Mesenchymal stem cell (in vitro differentiated cells and primary cell): ENCODE results near the gene NCKAP1.

Source experiments
- DNase-seq: peaks from one replicate; pipeline ENCODE4 v3.0.0-alpha.2; 2013
- H2AFZ ChIP-seq: one replicate; pipeline ENCODE4 v1.6.1; 2013; ENCODE audit warnings: low read depth, mild to moderate bottlenecking, control low read depth, inconsistent platforms, low read length, moderate library complexity
- H2AK5ac ChIP-seq: 2 replicates; pipeline ENCODE4 v1.6.1; 2013; ENCODE audit warnings: low read length, moderate library complexity, mild to moderate bottlenecking, inconsistent platforms; ENCODE audit not compliant: severe bottlenecking
- H2BK120ac ChIP-seq: one replicate; pipeline ENCODE4 v1.6.1; 2013; ENCODE audit warnings: low read depth, mild to moderate bottlenecking, inconsistent platforms, low read length, moderate library complexity
- H2BK12ac ChIP-seq, 2 experiments: one replicate each; pipeline ENCODE4 v1.6.1; 2013; ENCODE audit warnings: inconsistent platforms in 2 of 2, low read length in 2 of 2, mild to moderate bottlenecking in 2 of 2, moderate library complexity in 2 of 2, control low read depth in 1 of 2
- H2BK15ac ChIP-seq: one replicate; pipeline ENCODE4 v1.6.1; 2013; ENCODE audit warnings: mild to moderate bottlenecking, low read depth, inconsistent platforms; ENCODE audit not compliant: poor library complexity, severe bottlenecking
- H2BK5ac ChIP-seq: 2 replicates; pipeline ENCODE4 v1.6.1; 2013; ENCODE audit warnings: low read depth, mild to moderate bottlenecking, low read length, control low read depth, inconsistent platforms; ENCODE audit not compliant: poor library complexity, severe bottlenecking
- H3K14ac ChIP-seq, 2 experiments: one replicate each; pipeline ENCODE4 v1.6.1; 2013; ENCODE audit warnings: inconsistent platforms in 2 of 2, low read length in 2 of 2, control low read depth in 1 of 2, mild to moderate bottlenecking in 1 of 2, moderate library complexity in 1 of 2
- H3K18ac ChIP-seq, 2 experiments: one replicate each; pipeline ENCODE4 v1.6.1; 2013; ENCODE audit warnings: inconsistent platforms in 2 of 2, low read length in 2 of 2, control low read depth in 1 of 2, low read depth in 1 of 2, mild to moderate bottlenecking in 1 of 2
- H3K23ac ChIP-seq, 2 experiments: one replicate each; pipeline ENCODE4 v1.6.1; 2013; ENCODE audit warnings: inconsistent platforms in 2 of 2, low read length in 2 of 2, mild to moderate bottlenecking in 2 of 2, moderate library complexity in 2 of 2, control low read depth in 1 of 2
- H3K27ac ChIP-seq: 2 replicates; pipeline ENCODE4 v1.5.1; 2013; ENCODE audit warnings: mild to moderate bottlenecking, moderate library complexity, low read length, control low read depth, inconsistent platforms; ENCODE audit not compliant: poor library complexity, severe bottlenecking
- H3K27me3 ChIP-seq, 2 experiments: 2 replicates each; pipeline versions ENCODE4 v1.6.1 to v1.7.0; 2013; ENCODE audit warnings: low read length in 2 of 2, mild to moderate bottlenecking in 2 of 2, moderate library complexity in 2 of 2, control low read depth in 1 of 2, inconsistent platforms in 1 of 2; ENCODE audit not compliant: control insufficient read depth in 1 of 2, insufficient read depth in 1 of 2
- H3K36me3 ChIP-seq, 2 experiments: 2 replicates each; pipeline versions ENCODE4 v1.6.1 to v1.7.0; 2013; ENCODE audit warnings: low read length in 2 of 2, control low read depth in 1 of 2, inconsistent platforms in 1 of 2, low read depth in 1 of 2, mild to moderate bottlenecking in 1 of 2; ENCODE audit not compliant: insufficient read depth in 2 of 2, control insufficient read depth in 1 of 2
- H3K4ac ChIP-seq, 2 experiments: one replicate each; pipeline ENCODE4 v1.6.1; 2013; ENCODE audit warnings: inconsistent platforms in 2 of 2, low read length in 2 of 2, mild to moderate bottlenecking in 2 of 2, moderate library complexity in 2 of 2, control low read depth in 1 of 2, low read depth in 1 of 2
- H3K4me1 ChIP-seq: 2 replicates; pipeline ENCODE4 v1.6.1; 2013; ENCODE audit warnings: low read depth, low read length, control low read depth; ENCODE audit not compliant: control insufficient read depth, insufficient read depth
- H3K4me2 ChIP-seq: 2 replicates; pipeline ENCODE4 v1.6.1; 2013; ENCODE audit warnings: low read length, mild to moderate bottlenecking, inconsistent platforms; ENCODE audit not compliant: poor library complexity, severe bottlenecking
- H3K4me3 ChIP-seq, 2 experiments: 2 replicates each; pipeline versions ENCODE4 v1.5.1 to v1.7.0; 2013; ENCODE audit warnings: low read length in 2 of 2, mild to moderate bottlenecking in 2 of 2, control low read depth in 1 of 2, low read depth in 1 of 2; ENCODE audit not compliant: insufficient read depth in 1 of 2
- H3K79me1 ChIP-seq: replicated peaks from 2 replicates; pipeline ENCODE4 v1.6.1; 2013; ENCODE audit warnings: mild to moderate bottlenecking, control low read depth, low read length, inconsistent platforms; ENCODE audit not compliant: poor library complexity, severe bottlenecking
- H3K9ac ChIP-seq: 2 replicates; pipeline ENCODE4 v1.7.0; 2013; ENCODE audit warnings: mild to moderate bottlenecking, low read length, moderate library complexity
- H3K9me3 ChIP-seq: 2 replicates; pipeline ENCODE4 v1.7.0; 2013; ENCODE audit warnings: mild to moderate bottlenecking, low read length; ENCODE audit not compliant: control insufficient read depth
- H4K8ac ChIP-seq: one replicate; pipeline ENCODE4 v1.6.1; 2013; ENCODE audit warnings: inconsistent platforms, mild to moderate bottlenecking, low read length, moderate library complexity
- H4K91ac ChIP-seq: one replicate; pipeline ENCODE4 v1.6.1; 2013; ENCODE audit warnings: mild to moderate bottlenecking, low read length, inconsistent platforms
- WGBS: methylation state at CpG from one replicate; pipeline ENCODE4 v1.1.7; 2013; ENCODE audit warnings: mixed read lengths; 5-methylcytosine and 5-hydroxymethylcytosine counted together

Gene NCKAP1

DNA sequence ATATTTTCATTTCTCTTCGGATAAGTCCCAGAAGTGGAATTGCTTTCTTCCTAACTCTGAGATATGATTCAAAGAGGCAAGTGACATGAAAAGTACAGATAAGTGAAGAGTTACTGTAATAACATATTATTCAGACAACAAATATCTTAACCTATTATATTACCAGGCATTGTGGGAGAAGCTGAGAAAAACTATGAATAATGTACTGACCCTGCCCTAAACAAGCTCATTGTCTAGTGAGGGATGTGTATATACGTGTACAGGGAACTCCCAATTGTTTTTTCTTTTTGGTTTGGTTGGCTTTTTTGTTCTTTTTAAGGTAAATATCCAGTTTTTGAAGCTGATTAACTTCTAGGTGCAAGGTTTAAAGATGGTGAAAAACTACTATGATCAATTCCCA, 26.5 kb downstream of the NCKAP1 start:
- H3K79me1 ChIP-seq = no peaks in the 10 kb centered on the region
- no peaks in the 10 kb centered on the region for H3K27me3 ChIP-seq
- no peak overlapping the region for H3K9ac ChIP-seq
- H3K18ac ChIP-seq = no peak overlapping the region
- no peak overlapping the region for H2AK5ac ChIP-seq
- H3K4me1 ChIP-seq = peaks cover 2% of the 10 kb centered on the region
- H3K27ac ChIP-seq = no peak overlapping the region
- H4K91ac ChIP-seq = no peak overlapping the region
- no peak overlapping the region for H2BK120ac ChIP-seq
- H3K4me2 ChIP-seq = no peak overlapping the region
- no peak overlapping the region for H4K8ac ChIP-seq
- H3K36me3 ChIP-seq = peaks cover 0 to 38% of the 10 kb centered on the region in 2 experiments
- H3K23ac ChIP-seq = no peak overlapping the region
- no peak overlapping the region for H2BK12ac ChIP-seq
- DNase-seq = no peak
- no CpG with 5 or more reads among the region's 2 CpGs for WGBS
- no peak overlapping the region for H2BK5ac ChIP-seq
- H2AFZ ChIP-seq = no peak overlapping the region
- H3K4me3 ChIP-seq = no peak overlapping the region
- H2BK15ac ChIP-seq = no peak overlapping the region
- no peaks in the 10 kb centered on the region for H3K9me3 ChIP-seq
- H3K14ac ChIP-seq = no peak overlapping the region
- no peak overlapping the region for H3K4ac ChIP-seq

DNA sequence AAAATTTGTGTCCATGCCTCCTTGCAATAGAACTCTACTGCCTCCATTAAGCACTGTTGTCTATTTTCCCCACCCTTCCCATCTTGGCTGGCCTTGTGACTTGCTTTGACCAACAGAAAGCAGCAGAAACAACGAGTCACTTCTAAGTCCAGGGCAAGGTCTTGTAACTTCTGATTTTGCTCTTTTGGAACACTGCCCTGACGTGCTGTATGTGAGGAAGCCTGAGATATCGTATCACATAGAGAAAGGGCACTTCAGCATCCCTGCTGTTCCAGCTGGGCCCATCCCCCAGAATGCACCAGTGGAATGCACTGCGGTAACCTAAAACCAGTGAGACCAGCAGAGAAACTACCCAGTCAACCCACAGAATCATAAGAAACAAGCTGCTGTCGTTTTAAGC, 28.1 kb downstream of the NCKAP1 start:
- Histone ChIP-seq H3K9ac (no peak overlapping the region), H3K27me3 (no peaks in the 10 kb centered on the region), H2AK5ac (no peak overlapping the region), H3K4me1 (peaks cover 2% of the 10 kb centered on the region), H4K91ac (no peak overlapping the region), H2BK120ac (no peak overlapping the region), H3K23ac (no peak overlapping the region), H3K4me2 (peak overlapping the region; percentile 12), H4K8ac (no peak overlapping the region), H2BK12ac (no peak overlapping the region), H3K18ac (no peak overlapping the region), H3K14ac (no peak overlapping the region), H3K79me1 (no peaks in the 10 kb centered on the region), H3K4ac (no peak overlapping the region), H2BK15ac (no peak overlapping the region), H3K4me3 (no peak overlapping the region), H2AFZ (no peak overlapping the region), H3K27ac (peak overlapping the region; percentile 68), H3K36me3 (peaks cover 0 to 32% of the 10 kb centered on the region in 2 experiments), H2BK5ac (no peak overlapping the region), H3K9me3 (no peaks in the 10 kb centered on the region)
- 71% methylated on average over 4 of the region's 5 CpGs for WGBS
- peak; percentile 64 for DNase-seq

DNA sequence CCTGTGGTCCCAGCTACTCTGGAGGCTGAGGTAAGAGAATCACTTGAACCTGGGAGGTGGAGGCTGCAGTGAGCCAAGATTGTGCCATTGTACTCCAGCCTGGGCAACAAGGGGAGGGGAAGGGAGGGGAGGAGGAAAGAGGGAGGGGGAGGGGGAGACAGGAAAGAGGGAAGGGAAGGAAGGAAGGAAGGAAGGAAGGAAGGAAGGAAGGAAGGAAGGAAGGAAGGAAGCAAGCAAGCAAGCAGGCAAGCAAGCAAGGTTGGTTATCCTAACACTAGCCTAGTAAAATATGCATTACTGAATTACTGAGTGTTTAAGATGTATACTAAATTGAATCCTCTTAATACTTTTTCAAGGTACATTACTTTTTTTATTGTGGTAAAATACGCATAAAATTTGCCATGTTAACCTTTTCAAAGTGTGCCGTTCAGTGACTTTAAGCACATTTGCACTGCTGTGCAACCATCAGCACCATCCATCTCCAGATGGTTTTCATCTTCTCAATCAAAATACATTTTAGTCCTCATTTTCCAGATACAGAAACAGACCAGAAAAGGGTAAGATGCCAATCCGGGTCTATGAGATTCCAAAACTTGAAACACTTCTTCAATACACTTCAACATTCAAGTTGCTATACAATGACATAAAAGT, 28.9 kb downstream of the NCKAP1 start:
- Histone ChIP-seq H3K9ac (no peak overlapping the region), H3K4me3 (no peak overlapping the region), H3K27me3 (no peaks in the 10 kb centered on the region), H2AK5ac (no peak overlapping the region), H3K4me2 (no peak overlapping the region), H3K79me1 (no peaks in the 10 kb centered on the region), H3K4me1 (peaks cover 2% of the 10 kb centered on the region), H3K4ac (no peak overlapping the region), H2BK12ac (no peak overlapping the region), H3K23ac (no peak overlapping the region), H3K9me3 (no peaks in the 10 kb centered on the region), H3K14ac (no peak overlapping the region), H4K8ac (no peak overlapping the region), H2BK15ac (no peak overlapping the region), H3K27ac (peak overlapping the region; percentile 22), H2AFZ (no peak overlapping the region), H3K36me3 (peaks cover 0 to 27% of the 10 kb centered on the region in 2 experiments), H4K91ac (no peak overlapping the region), H2BK5ac (no peak overlapping the region), H3K18ac (no peak overlapping the region), H2BK120ac (no peak overlapping the region)
- 99% methylated on average over 2 of the region's 3 CpGs for WGBS
- no peak for DNase-seq

DNA sequence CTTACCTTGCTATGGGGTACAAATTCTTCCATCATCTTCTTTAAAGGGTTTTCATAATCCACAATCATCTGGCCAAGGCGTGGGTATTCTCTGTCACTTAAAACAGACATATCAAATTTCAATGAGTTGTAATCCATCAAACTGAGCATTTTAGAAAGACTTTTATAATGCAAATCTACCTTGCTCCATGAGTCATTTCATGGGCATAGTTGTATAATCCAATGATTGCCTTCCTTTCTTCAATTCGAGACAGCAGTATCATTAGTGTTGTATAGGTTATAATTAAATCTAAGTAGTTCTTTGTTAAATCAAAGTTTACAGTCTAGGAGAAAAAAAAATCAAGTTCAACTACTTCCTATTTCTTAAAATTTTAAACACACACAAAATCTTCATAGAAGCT, 36.3 kb downstream of the NCKAP1 start:
- Histone ChIP-seq H3K27ac (peak overlapping the region; percentile 2), H3K18ac (no peak overlapping the region), H4K91ac (no peak overlapping the region), H3K27me3 (no peaks in the 10 kb centered on the region), H3K9ac (no peak overlapping the region), H3K36me3 (peaks cover 0 to 57% of the 10 kb centered on the region in 2 experiments), H3K4me3 (no peak overlapping the region), H3K23ac (no peak overlapping the region), H2BK12ac (no peak overlapping the region), H3K79me1 (peaks cover 2% of the 10 kb centered on the region), H2BK120ac (no peak overlapping the region), H3K4me1 (no peaks in the 10 kb centered on the region), H3K14ac (no peak overlapping the region), H4K8ac (no peak overlapping the region), H3K9me3 (no peaks in the 10 kb centered on the region), H3K4ac (no peak overlapping the region), H2AFZ (no peak overlapping the region), H2BK5ac (no peak overlapping the region), H2BK15ac (no peak overlapping the region), H3K4me2 (no peak overlapping the region), H2AK5ac (no peak overlapping the region)
- DNase-seq = no peak
- WGBS = 90% methylated on average over 1 of the region's 2 CpGs
